GM12892 (cell line): ENCODE results near the gene SLC30A1.

Source experiments
- POLR2A ChIP-seq: IDR thresholded peaks from 2 replicates; pipeline ENCODE4 v1.6.1; 2011; ENCODE audit warnings: low read depth, low read length, control low read depth
- POLR2AphosphoS5 ChIP-seq: IDR thresholded peaks from 2 replicates; pipeline ENCODE4 v1.6.1; 2011; ENCODE audit warnings: low read depth, low read length, control low read depth

- TF ChIP-seq POLR2A: no peak
- TF ChIP-seq POLR2AphosphoS5: no peak
Observed at GRCh38 chr1:211589782-211590721, 11.1 kb upstream of the SLC30A1 start.
